DMS 273 (cell line): ENCODE data around the gene RNF32.

Experiments
- DNase-seq: peaks from one replicate; lab custom pipeline; 2025; ENCODE audit not compliant: unreplicated experiment; lab: John Stamatoyannopoulos, UW

RNF32 gene

DNA sequence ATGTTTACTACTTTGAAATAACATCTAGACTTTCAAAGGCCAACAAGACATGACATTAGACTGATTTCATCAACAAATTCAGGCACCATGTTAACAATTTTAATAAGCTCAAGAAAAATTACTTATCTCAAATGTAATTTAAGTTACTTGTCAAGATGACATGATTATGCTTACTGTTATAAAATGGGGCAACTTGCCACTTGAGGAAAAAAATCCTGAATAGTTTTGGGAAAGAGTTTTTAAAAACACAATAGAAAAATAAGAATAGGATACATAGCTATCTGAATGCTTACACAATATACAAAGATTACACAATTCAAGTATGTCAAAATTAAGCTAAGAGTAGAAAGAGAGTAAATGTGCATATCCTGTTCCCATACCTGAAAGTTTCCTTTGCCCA, 85.4 kb downstream of the RNF32 start:
- no peak for DNase-seq
